ENCODE measurements around the gene NANS. TPM values are rescaled to one million over a fixed set of nuclear protein-coding genes. Genes with fewer than 3 reads are reported as not detected.
A peak's percentile ranks its signal among the peaks of the same experiment; 100 is the strongest.

NANS gene
- total RNA-seq, 1 experiment from 2014 or later, result 57.9 TPM

- no peak for TF ChIP-seq ZNF121 (CRISPR knock-in tag; IDR thresholded peaks at IDR 0.05)
- TF ChIP-seq OVOL2 (CRISPR knock-in tag; IDR thresholded peaks at IDR 0.05; ENCODE audit: borderline replicate concordance), result no peak
- no peak for TF ChIP-seq NFE2L1 (CRISPR knock-in tag; IDR thresholded peaks at IDR 0.05)
- TF ChIP-seq HMGXB4 (CRISPR knock-in tag; IDR thresholded peaks at IDR 0.05), result no peak
- TF ChIP-seq FOXJ3 (CRISPR knock-in tag; IDR thresholded peaks at IDR 0.05; ENCODE audit: borderline replicate concordance), result no peak
These were observed 28.5 kb downstream of the NANS start (continued) for GRCh38 chr9:98085058-98085457.

- H3K27me3 Mint-ChIP-seq (ENCODE audit: low read depth), result peaks cover 23% of the 10 kb centered on the region
- POLR2A ChIA-PET, result no interaction called here
- CTCF ChIA-PET, result interaction anchor here (0.5 to 2.1 kb wide), 8 partner anchors 12 to 500 kb away, joined by 3 to 6 read pairs (median 4); partner anchors contain the start of gene TRIM14
- H3K4me3 Mint-ChIP-seq, result no peak overlapping the region
- no peak overlapping the region for H3K27ac Mint-ChIP-seq
- peaks cover 41% of the 10 kb centered on the region for H3K36me3 Mint-ChIP-seq
- DNase-seq (ENCODE audit: low spot score) (peak; percentile 49), ATAC-seq (peak; percentile 4)
- TF ChIP-seq E2F4 (CRISPR knock-in tag; IDR thresholded peaks at IDR 0.05; ENCODE audit: borderline replicate concordance, low read depth) (no peak), GTF2I (CRISPR knock-in tag; conservative IDR thresholded peaks at IDR 0.05) (no peak), PRDM15 (CRISPR knock-in tag; IDR thresholded peaks at IDR 0.05) (no peak), JAZF1 (CRISPR knock-in tag; IDR thresholded peaks at IDR 0.05) (no peak), TEAD1 (CRISPR knock-in tag; IDR thresholded peaks at IDR 0.05) (no peak), TP53 (CRISPR knock-in tag; IDR thresholded peaks at IDR 0.05) (no peak), HMGA2 (CRISPR knock-in tag; IDR thresholded peaks at IDR 0.05) (no peak), NR3C1 (CRISPR knock-in tag; conservative IDR thresholded peaks at IDR 0.05; ENCODE audit: low read depth) (no peak), IRF2 (CRISPR knock-in tag; IDR thresholded peaks at IDR 0.05; ENCODE audit: borderline replicate concordance, low read depth) (no peak), MAX (CRISPR knock-in tag; IDR thresholded peaks at IDR 0.05) (no peak), GABPB1 (CRISPR knock-in tag; IDR thresholded peaks at IDR 0.05) (no peak), ATF6 (CRISPR knock-in tag; IDR thresholded peaks at IDR 0.05) (no peak), FOXP1 (CRISPR knock-in tag; IDR thresholded peaks at IDR 0.05; ENCODE audit: borderline replicate concordance) (no peak), CREM (CRISPR knock-in tag; IDR thresholded peaks at IDR 0.05) (no peak), OVOL2 (CRISPR knock-in tag; IDR thresholded peaks at IDR 0.05; ENCODE audit: borderline replicate concordance) (no peak), FOXK1 (CRISPR knock-in tag; IDR thresholded peaks at IDR 0.05) (no peak), ZNF263 (CRISPR knock-in tag; IDR thresholded peaks at IDR 0.05; ENCODE audit: low read depth) (no peak), NFE2L1 (CRISPR knock-in tag; IDR thresholded peaks at IDR 0.05) (no peak), FOXJ3 (CRISPR knock-in tag; IDR thresholded peaks at IDR 0.05; ENCODE audit: borderline replicate concordance) (no peak), ARID4B (CRISPR knock-in tag; IDR thresholded peaks at IDR 0.05; ENCODE audit: borderline replicate concordance) (no peak)
- peaks cover 7% of the 10 kb centered on the region; the same call in 1 of the 2 replicates for H3K9me3 Mint-ChIP-seq
- H3K4me1 Mint-ChIP-seq, result peaks cover 38% of the 10 kb centered on the region
These were observed 29.4 kb downstream of the NANS start for GRCh38 chr9:98085944-98086343.
